ENCODE results near the gene NCKAP5L.
"Not testable (repeated sequence)": the region's sequence is repeated elsewhere in the genome, so short reads cannot be mapped to it uniquely, and the experiment has no call there.

GRCh38 chr12:49855890-49856289 lies 27.7 kb upstream of the NCKAP5L start:
- not testable (repeated sequence) for TF ChIP-seq CTCF (IDR thresholded peaks at IDR 0.05; ENCODE audit: low read depth, low read length, poor library complexity, severe bottlenecking); EZH2phosphoT487 (IDR thresholded peaks at IDR 0.05; ENCODE audit: borderline replicate concordance, low read length)
